ENCODE measurements around the gene DDX25. TPM values are rescaled to one million over a fixed set of nuclear protein-coding genes. Genes with fewer than 3 reads are reported as not detected.

DDX25 gene
- total and polyA plus RNA-seq, 2 of the 13 experiments (the other 11 are each of a cell fraction or from before 2014, with no cell fraction given): 0.17 to 0.29 TPM

DNA sequence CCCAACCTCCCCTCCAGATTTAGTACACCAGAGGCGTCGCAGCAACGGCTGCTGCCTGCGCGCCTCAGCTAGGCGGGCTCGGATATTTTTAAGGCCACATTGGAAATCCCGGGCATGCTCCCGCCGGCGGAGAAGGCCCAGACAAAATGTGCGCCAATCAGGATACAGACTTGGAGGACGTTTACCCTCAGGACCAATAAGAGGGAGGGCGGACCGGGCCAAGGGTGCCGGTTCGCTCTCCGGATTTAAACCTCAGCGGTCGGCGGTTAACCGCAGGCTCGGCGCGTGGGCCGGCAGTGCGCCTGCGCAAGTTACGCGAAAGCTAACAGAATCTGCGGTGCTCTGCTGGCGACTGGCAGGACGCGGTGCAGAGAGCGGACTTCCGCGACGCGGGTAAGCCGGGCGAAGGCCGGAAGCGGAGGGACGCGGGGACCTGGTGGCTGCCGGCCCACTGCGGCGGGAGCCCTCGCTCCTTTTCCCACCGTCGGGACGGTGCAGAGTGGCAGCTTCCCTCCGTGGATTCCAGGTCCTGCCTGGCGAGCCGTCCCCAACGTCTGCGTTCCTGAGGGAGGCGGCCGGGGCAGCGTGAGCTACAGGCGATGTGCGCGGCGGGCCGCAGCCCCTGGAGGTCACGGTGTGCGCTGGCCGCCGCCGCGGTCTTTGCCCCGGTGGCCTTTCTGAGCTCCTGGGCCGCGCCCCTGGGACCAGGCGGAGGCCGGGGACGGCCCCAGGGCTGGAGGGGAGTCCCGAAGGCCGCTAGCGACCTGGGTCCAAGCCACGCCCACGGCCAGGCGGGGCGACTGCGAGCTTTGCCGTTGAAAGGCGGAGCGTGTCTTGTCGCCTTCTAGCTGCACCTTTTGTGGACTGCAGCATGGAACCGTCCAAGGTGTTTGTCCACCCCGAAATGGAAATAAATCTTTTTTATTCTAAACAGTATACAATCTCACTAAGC lies 16.7 kb upstream of the DDX25 start, which contains the start of gene HYLS1 (continued):
- TF ChIP-seq KAT7 (CRISPR knock-in tag; IDR thresholded peaks at IDR 0.05; ENCODE audit: borderline replicate concordance): 0 out of 2 replicates have a peak, but pooled peaks have one; percentile 41
- TF ChIP-seq ETV6 (CRISPR knock-in tag; conservative IDR thresholded peaks at IDR 0.05): no peak
- TF ChIP-seq MYNN (CRISPR knock-in tag; IDR thresholded peaks at IDR 0.05; ENCODE audit: low read depth): no peak
- no peak for TF ChIP-seq JUN (CRISPR knock-in tag; IDR thresholded peaks at IDR 0.05)
- TF ChIP-seq, protein P1, sequence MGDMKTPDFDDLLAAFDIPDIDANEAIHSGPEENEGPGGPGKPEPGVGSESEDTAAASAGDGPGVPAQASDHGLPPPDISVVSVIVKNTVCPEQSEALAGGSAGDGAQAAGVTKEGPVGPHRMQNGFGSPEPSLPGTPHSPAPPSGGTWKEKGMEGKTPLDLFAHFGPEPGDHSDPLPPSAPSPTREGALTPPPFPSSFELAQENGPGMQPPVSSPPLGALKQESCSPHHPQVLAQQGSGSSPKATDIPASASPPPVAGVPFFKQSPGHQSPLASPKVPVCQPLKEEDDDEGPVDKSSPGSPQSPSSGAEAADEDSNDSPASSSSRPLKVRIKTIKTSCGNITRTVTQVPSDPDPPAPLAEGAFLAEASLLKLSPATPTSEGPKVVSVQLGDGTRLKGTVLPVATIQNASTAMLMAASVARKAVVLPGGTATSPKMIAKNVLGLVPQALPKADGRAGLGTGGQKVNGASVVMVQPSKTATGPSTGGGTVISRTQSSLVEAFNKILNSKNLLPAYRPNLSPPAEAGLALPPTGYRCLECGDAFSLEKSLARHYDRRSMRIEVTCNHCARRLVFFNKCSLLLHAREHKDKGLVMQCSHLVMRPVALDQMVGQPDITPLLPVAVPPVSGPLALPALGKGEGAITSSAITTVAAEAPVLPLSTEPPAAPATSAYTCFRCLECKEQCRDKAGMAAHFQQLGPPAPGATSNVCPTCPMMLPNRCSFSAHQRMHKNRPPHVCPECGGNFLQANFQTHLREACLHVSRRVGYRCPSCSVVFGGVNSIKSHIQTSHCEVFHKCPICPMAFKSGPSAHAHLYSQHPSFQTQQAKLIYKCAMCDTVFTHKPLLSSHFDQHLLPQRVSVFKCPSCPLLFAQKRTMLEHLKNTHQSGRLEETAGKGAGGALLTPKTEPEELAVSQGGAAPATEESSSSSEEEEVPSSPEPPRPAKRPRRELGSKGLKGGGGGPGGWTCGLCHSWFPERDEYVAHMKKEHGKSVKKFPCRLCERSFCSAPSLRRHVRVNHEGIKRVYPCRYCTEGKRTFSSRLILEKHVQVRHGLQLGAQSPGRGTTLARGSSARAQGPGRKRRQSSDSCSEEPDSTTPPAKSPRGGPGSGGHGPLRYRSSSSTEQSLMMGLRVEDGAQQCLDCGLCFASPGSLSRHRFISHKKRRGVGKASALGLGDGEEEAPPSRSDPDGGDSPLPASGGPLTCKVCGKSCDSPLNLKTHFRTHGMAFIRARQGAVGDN (CRISPR knock-in tag; IDR thresholded peaks at IDR 0.05): peak; percentile 94
- peak; percentile 89; the same call in 1 of the 2 replicates for TF ChIP-seq ZBTB42 (CRISPR knock-in tag; IDR thresholded peaks at IDR 0.05)
- peak; percentile 65; the same call in 1 of the 2 replicates for TF ChIP-seq KAT8 (CRISPR knock-in tag; IDR thresholded peaks at IDR 0.05)
- TF ChIP-seq EP300 (IDR thresholded peaks at IDR 0.05; ENCODE audit: low read depth in 2 of 2, low read length in 2 of 2): no peak
- no peak for TF ChIP-seq EP300 (CRISPR knock-in tag; IDR thresholded peaks at IDR 0.05; ENCODE audit: borderline replicate concordance)
- peak; percentile 28; the same call in 1 of the 2 replicates for TF ChIP-seq ZNF891 (CRISPR knock-in tag; IDR thresholded peaks at IDR 0.05)
- TF ChIP-seq ZBTB7A (CRISPR knock-in tag; IDR thresholded peaks at IDR 0.05): peak; percentile 38; the same call in 1 of the 2 replicates
- TF ChIP-seq NONO (IDR thresholded peaks at IDR 0.05): no peak
- peak; percentile 80 for TF ChIP-seq NONO (CRISPR knock-in tag; conservative IDR thresholded peaks at IDR 0.05)
- TF ChIP-seq ZNF235 (CRISPR knock-in tag; IDR thresholded peaks at IDR 0.05; ENCODE audit: borderline replicate concordance): 0 out of 2 replicates have a peak, but pooled peaks have one; percentile 51
- TF ChIP-seq, protein P2, sequence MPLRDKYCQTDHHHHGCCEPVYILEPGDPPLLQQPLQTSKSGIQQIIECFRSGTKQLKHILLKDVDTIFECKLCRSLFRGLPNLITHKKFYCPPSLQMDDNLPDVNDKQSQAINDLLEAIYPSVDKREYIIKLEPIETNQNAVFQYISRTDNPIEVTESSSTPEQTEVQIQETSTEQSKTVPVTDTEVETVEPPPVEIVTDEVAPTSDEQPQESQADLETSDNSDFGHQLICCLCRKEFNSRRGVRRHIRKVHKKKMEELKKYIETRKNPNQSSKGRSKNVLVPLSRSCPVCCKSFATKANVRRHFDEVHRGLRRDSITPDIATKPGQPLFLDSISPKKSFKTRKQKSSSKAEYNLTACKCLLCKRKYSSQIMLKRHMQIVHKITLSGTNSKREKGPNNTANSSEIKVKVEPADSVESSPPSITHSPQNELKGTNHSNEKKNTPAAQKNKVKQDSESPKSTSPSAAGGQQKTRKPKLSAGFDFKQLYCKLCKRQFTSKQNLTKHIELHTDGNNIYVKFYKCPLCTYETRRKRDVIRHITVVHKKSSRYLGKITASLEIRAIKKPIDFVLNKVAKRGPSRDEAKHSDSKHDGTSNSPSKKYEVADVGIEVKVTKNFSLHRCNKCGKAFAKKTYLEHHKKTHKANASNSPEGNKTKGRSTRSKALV (CRISPR knock-in tag; IDR thresholded peaks at IDR 0.05): 0 out of 2 replicates have a peak, but pooled peaks have one; percentile 42
- peak; percentile 67 for TF ChIP-seq ZMYM4 (CRISPR knock-in tag; IDR thresholded peaks at IDR 0.05)
- TF ChIP-seq, protein P3, sequence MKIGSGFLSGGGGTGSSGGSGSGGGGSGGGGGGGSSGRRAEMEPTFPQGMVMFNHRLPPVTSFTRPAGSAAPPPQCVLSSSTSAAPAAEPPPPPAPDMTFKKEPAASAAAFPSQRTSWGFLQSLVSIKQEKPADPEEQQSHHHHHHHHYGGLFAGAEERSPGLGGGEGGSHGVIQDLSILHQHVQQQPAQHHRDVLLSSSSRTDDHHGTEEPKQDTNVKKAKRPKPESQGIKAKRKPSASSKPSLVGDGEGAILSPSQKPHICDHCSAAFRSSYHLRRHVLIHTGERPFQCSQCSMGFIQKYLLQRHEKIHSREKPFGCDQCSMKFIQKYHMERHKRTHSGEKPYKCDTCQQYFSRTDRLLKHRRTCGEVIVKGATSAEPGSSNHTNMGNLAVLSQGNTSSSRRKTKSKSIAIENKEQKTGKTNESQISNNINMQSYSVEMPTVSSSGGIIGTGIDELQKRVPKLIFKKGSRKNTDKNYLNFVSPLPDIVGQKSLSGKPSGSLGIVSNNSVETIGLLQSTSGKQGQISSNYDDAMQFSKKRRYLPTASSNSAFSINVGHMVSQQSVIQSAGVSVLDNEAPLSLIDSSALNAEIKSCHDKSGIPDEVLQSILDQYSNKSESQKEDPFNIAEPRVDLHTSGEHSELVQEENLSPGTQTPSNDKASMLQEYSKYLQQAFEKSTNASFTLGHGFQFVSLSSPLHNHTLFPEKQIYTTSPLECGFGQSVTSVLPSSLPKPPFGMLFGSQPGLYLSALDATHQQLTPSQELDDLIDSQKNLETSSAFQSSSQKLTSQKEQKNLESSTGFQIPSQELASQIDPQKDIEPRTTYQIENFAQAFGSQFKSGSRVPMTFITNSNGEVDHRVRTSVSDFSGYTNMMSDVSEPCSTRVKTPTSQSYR (CRISPR knock-in tag; IDR thresholded peaks at IDR 0.05; ENCODE audit: borderline replicate concordance): no peak
- 0 out of 2 replicates have a peak, but pooled peaks have one; percentile 16 for TF ChIP-seq GATAD2A (CRISPR knock-in tag; IDR thresholded peaks at IDR 0.05)
- TF ChIP-seq HOXA3 (CRISPR knock-in tag; IDR thresholded peaks at IDR 0.05): peak; percentile 74; the same call in 1 of the 2 replicates
- peak; percentile 27; the same call in 1 of the 2 replicates for TF ChIP-seq SP2 (CRISPR knock-in tag; IDR thresholded peaks at IDR 0.05)
